HG03135 (cell line): ENCODE measurements around the gene PTPRK.

Source experiments
- ATAC-seq: cut with Tn5 transposase; IDR thresholded peaks from one replicate; pipeline ENCODE4 v1.9.1; 2021; ENCODE audit warnings: mild to moderate bottlenecking, moderate library complexity; ENCODE audit not compliant: unreplicated experiment

Gene PTPRK

GRCh38 chr6:127976796-127977195 is 543.6 kb downstream of the PTPRK start:
- ATAC-seq = no peak

GRCh38 chr6:127976111-127976510 is 544.3 kb downstream of the PTPRK start:
- no peak for ATAC-seq

- no peak for ATAC-seq
Measured at GRCh38 chr6:127972815-127973214, 547.6 kb downstream of the PTPRK start.

GRCh38 chr6:127971945-127972391 is 548.4 kb downstream of the PTPRK start:
- no peak for ATAC-seq

- ATAC-seq = no peak
Measured at GRCh38 chr6:127971386-127971785, 549.0 kb downstream of the PTPRK start.

GRCh38 chr6:127969701-127970100 is 550.7 kb downstream of the PTPRK start:
- no peak for ATAC-seq

GRCh38 chr6:127968394-127968793 is 552.0 kb downstream of the PTPRK start:
- no peak for ATAC-seq

- ATAC-seq = no peak
Measured at GRCh38 chr6:127967708-127968107, 552.7 kb downstream of the PTPRK start.

GRCh38 chr6:127966616-127967015 is 553.8 kb downstream of the PTPRK start:
- no peak for ATAC-seq

GRCh38 chr6:127963495-127963894 is 556.9 kb downstream of the PTPRK start:
- no peak for ATAC-seq

GRCh38 chr6:127959869-127960268 is 560.5 kb downstream of the PTPRK start:
- ATAC-seq = no peak

- ATAC-seq = no peak
Measured at GRCh38 chr6:127956956-127957355, 563.4 kb downstream of the PTPRK start.

GRCh38 chr6:127956260-127956888 is 564.0 kb downstream of the PTPRK start:
- ATAC-seq = no peak

- ATAC-seq = no peak
Measured at GRCh38 chr6:127954082-127954481, 566.3 kb downstream of the PTPRK start.

GRCh38 chr6:127952831-127953230 is 567.6 kb downstream of the PTPRK start:
- ATAC-seq = no peak

- no peak for ATAC-seq
Measured at GRCh38 chr6:127952176-127952575, 568.2 kb downstream of the PTPRK start.

GRCh38 chr6:127951172-127951917 is 569.1 kb downstream of the PTPRK start:
- ATAC-seq = peak; percentile 92

GRCh38 chr6:127950566-127951145 is 569.7 kb downstream of the PTPRK start:
- peak; percentile 49 for ATAC-seq

GRCh38 chr6:127949251-127949650 is 571.1 kb downstream of the PTPRK start:
- ATAC-seq = no peak

GRCh38 chr6:127946388-127946787 is 574.0 kb downstream of the PTPRK start:
- no peak for ATAC-seq

- ATAC-seq = no peak
Measured at GRCh38 chr6:127945434-127946097, 574.8 kb downstream of the PTPRK start.

GRCh38 chr6:127941228-127941627 is 579.2 kb downstream of the PTPRK start:
- no peak for ATAC-seq
